22Rv1 (cell line): ENCODE measurements around the gene KIAA1614.

Source experiments
- H3K27ac ChIP-seq: fragments of 450-650 bp; 2 replicates; pipeline ENCODE4 v1.5.1; 2017
- CTCF ChIP-seq: fragments of 450-650 bp; IDR thresholded peaks from 2 replicates; pipeline ENCODE4 v1.5.1; 2017; ENCODE audit warnings: mild to moderate bottlenecking
- ZFX ChIP-seq: fragments of 450-650 bp; IDR thresholded peaks from 2 replicates; pipeline ENCODE4 v1.6.1; 2017; ENCODE audit warnings: antibody characterized with exemption, borderline replicate concordance

Gene KIAA1614

GRCh38 chr1:180974236-180974635, 61.5 kb downstream of the KIAA1614 start:
- H3K27ac ChIP-seq, result no peak overlapping the region
- no peak for TF ChIP-seq ZFX
- TF ChIP-seq CTCF, result no peak

GRCh38 chr1:180975551-180975950, 62.9 kb downstream of the KIAA1614 start:
- TF ChIP-seq ZFX, result no peak
- no peak for TF ChIP-seq CTCF
- H3K27ac ChIP-seq, result no peak overlapping the region

- TF ChIP-seq ZFX (no peak), CTCF (no peak)
- no peak overlapping the region for H3K27ac ChIP-seq
Measured at GRCh38 chr1:180976191-180976590, 63.5 kb downstream of the KIAA1614 start.

- TF ChIP-seq CTCF, result no peak
- TF ChIP-seq ZFX, result no peak
- H3K27ac ChIP-seq, result no peak overlapping the region
Measured at GRCh38 chr1:180976732-180977357, 64.1 kb downstream of the KIAA1614 start.

- H3K27ac ChIP-seq, result no peak overlapping the region
- no peak for TF ChIP-seq CTCF
- TF ChIP-seq ZFX, result no peak
Measured at GRCh38 chr1:180981596-180982387, 69.1 kb downstream of the KIAA1614 start.

GRCh38 chr1:180982422-180982821, 69.7 kb downstream of the KIAA1614 start:
- TF ChIP-seq CTCF (no peak), ZFX (no peak)
- H3K27ac ChIP-seq, result no peak overlapping the region

- H3K27ac ChIP-seq, result no peak overlapping the region
- TF ChIP-seq ZFX, result no peak
- no peak for TF ChIP-seq CTCF
Measured at GRCh38 chr1:180988253-180988752, 75.6 kb downstream of the KIAA1614 start.
